ENCODE data around the gene MTA3.
"Not testable (repeated sequence)": the region's sequence is repeated elsewhere in the genome, so short reads cannot be mapped to it uniquely, and the experiment has no call there.

The MTA3 gene

DNA sequence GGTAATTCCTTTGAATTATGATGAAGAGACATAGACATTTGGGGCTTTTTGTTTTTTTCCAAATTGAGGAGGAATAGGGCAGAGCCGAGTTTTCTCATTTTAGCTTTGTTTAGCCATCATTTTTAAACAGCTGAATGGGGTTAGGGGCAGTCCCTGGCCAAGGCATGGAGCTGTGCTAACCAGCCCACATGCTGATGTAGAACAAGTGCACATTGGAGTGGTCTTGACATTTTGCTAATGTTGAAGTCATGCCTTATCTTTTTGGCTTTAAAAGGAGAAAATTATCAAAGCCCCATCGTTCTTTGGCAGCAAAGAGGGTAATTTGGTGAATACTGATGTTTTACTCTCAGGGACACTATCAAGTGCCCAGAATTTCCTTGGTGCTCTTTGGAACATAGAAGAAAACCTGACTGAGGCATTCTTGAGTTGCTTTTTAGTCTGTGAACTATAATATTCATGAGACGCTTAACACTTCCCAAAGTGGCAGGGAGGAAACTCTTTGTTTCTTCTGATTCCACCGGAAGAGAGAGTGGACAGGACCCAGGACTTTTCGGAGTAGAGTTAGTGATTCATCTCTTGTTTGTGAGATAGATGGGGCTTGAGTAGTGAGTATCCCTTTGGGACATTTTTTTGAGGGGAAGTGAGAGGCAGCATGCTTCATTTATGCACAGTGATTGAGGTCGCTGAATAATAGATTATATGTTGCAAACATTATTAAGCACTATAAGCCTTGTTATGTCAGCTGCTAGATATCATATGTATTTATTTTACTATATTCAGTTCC is 45.0 kb downstream of the MTA3 start:
- no peak for DNase-seq
- no peak for TF ChIP-seq GATA1 (IDR thresholded peaks at IDR 0.05; ENCODE audit: low read depth, low read length)
- TF ChIP-seq POLR2A (IDR thresholded peaks at IDR 0.05; ENCODE audit: low read length): no peak

DNA sequence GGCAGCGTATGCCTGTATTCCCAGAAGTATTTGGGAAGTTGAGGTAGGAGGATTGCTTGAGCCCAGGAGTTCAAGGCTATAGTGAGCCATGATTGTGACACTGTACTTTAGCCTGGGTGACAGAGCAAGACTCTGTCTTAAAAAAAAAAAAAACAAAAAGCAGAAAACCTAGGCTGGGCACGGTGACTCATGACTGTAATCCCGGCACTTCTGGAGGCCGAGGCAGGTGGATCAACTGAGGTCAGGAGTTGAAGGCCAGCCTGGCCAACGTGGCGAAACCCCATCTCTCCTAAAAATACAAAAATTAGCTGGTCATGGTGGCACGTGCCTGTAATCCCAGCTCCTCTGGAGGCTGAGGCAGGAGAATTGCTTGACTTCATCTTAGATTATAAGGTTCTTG is 46.4 kb downstream of the MTA3 start:
- DNase-seq: no peak
- no peak for TF ChIP-seq POLR2A (IDR thresholded peaks at IDR 0.05; ENCODE audit: low read length)
- TF ChIP-seq GATA1 (IDR thresholded peaks at IDR 0.05; ENCODE audit: low read depth, low read length): no peak

DNA sequence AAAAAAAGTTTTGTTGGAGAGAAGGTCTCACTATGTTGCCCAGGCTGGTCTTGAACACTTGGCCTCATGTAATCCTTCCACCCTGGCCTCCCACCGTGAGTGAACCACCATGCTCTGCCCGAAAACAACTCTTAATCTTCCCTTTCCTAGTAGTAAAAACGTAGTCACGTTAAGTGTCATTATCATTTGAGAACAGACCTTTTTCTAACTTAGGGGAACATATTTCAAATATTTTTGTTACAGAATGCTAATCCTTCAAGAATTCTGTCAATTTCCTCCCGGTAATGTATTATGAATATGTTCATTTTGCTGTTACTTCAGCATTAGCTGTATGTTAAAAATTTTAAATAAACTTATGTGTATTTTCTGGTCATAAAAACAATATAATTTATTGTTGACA is 49.7 kb downstream of the MTA3 start:
- no peak for DNase-seq
- TF ChIP-seq GATA1 (IDR thresholded peaks at IDR 0.05; ENCODE audit: low read depth, low read length): no peak
- no peak for TF ChIP-seq POLR2A (IDR thresholded peaks at IDR 0.05; ENCODE audit: low read length)

DNA sequence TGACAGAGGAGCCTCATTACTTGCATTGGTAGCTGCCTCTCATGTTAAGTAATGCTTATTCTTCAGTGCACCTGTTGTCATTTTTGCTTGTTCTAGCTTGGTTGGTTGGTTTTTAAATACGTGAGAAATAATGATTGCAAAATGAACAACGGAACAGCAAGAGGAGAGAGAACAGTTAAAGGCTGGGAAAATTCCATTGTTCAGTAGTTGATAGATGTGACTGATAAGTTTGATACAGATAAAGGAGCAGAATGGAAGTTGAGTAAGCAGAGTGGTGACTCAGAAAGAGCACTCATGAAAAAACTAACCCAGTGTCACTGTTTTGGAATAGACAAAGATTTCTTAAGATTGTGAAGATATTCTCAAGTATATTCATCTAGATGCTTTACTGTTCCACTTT is 50.5 kb downstream of the MTA3 start:
- TF ChIP-seq GATA1 (IDR thresholded peaks at IDR 0.05; ENCODE audit: low read depth, low read length) (no peak), POLR2A (IDR thresholded peaks at IDR 0.05; ENCODE audit: low read length) (no peak)
- DNase-seq: no peak

DNA sequence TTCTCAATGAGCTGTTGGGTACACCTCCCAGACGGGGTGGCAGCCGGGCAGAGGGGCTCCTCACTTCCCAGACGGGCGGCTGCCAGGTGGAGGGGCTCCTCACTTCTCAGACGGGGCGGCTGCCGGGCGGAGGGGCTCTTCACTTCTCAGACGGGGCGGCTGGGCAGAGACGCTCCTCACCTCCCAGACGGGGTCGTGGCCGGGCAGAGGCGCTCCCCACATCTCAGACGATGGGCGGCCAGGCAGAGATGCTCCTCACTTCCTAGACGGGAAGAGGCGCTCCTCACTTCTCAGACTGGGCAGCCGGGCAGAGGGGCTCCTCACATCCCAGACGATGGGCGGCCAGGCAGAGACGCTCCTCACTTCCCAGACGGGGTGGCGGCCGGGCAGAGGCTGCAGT is 53.2 kb downstream of the MTA3 start:
- DNase-seq: not testable (repeated sequence)

DNA sequence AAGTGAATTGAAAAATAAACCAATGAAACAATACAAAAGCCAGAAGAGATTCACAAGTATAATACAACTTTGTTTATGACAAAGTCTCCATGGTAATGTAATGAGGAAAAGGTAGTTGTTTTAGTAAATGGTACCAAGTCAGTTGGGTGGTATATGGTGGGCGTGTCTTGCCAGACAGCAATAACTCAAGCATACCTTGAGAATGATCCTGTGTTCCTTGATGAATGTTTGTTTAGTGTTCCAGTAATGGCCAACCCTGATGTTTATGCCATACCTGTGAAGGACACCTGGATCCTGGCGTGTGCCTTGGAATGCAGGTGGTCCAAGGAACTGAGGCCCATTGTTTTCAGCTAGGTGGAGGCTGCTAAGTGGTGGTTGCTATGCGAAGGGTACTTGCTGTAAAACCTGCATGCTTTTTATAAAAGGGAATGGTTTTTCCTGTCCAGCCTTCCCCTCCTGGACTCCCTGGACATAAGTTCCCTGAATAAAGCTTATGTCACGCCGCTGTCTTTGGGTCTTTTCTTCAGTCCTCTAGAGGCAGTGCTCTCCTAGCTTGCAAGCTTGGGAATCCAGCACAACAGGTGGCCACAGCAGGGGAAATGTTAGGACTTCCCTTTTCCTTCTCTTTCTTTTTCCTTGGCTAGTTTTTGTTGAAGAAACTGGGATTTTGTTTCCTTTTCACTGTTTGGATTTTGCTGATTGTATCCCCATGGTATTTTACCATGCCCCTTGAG is 54.7 kb downstream of the MTA3 start:
- TF ChIP-seq GATA1 (IDR thresholded peaks at IDR 0.05; ENCODE audit: low read depth, low read length) (no peak), POLR2A (IDR thresholded peaks at IDR 0.05; ENCODE audit: low read length) (no peak)
- DNase-seq: no peak

DNA sequence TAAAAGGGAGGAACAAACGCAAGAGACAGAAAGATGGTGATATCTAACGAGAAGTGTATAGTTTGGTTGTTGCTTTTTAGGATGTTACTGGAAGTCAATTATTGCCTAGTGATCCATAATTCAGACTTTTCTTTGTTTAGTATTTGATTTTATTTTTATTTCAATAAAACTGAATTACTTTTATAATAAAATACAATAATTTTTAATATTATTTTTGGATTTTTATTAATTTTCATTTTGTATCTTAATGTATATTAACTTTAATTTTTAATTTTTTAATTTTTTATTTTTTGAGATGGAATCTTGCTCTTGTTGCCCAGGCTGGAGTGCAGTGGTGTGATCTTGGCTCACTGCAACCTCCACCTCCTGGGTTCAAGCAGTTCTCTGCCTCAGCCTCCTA is 55.6 kb downstream of the MTA3 start:
- no peak for TF ChIP-seq GATA1 (IDR thresholded peaks at IDR 0.05; ENCODE audit: low read depth, low read length)
- no peak for TF ChIP-seq POLR2A (IDR thresholded peaks at IDR 0.05; ENCODE audit: low read length)
- DNase-seq: no peak

DNA sequence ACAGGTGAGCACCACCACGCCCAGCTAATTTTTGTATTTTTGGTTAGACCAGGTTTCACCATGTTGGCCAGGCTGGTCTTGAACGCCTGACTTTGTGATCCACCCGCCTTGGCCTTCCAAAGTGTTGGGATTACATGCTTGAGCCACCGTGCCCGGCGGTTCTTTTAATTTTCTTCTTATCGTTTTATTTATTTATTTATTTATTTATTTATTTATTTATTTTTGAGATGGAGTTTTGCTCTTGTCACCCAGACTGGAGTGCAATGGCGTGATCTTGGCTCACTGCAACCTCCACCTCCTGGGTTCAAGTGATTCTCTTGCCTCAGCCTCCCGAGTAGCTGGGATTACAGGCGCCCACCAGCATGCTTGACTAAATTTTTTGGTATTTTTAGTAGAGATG is 59.6 kb downstream of the MTA3 start:
- DNase-seq: not testable (repeated sequence)

DNA sequence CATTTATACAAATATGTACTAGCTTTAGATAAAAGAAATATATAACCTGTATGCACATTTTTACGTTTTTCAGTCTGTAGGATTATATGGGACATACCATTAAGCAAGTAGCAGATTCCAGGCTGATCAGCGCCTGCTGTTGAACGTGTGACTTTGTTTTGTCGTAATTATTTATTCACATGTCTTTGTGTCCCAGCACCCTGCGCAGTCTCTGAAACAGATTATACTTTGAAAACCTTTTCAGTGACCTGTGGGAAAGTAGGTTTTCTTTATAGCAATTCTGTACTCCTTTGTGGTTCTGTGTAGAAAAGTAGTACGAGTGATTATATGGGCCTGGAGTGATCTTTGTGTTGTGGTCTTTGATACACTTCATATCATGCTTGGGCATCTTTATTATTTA is 68.5 kb downstream of the MTA3 start:
- no peak for DNase-seq
- TF ChIP-seq POLR2A (IDR thresholded peaks at IDR 0.05; ENCODE audit: low read length): no peak
- TF ChIP-seq GATA1 (IDR thresholded peaks at IDR 0.05; ENCODE audit: low read depth, low read length): no peak

DNA sequence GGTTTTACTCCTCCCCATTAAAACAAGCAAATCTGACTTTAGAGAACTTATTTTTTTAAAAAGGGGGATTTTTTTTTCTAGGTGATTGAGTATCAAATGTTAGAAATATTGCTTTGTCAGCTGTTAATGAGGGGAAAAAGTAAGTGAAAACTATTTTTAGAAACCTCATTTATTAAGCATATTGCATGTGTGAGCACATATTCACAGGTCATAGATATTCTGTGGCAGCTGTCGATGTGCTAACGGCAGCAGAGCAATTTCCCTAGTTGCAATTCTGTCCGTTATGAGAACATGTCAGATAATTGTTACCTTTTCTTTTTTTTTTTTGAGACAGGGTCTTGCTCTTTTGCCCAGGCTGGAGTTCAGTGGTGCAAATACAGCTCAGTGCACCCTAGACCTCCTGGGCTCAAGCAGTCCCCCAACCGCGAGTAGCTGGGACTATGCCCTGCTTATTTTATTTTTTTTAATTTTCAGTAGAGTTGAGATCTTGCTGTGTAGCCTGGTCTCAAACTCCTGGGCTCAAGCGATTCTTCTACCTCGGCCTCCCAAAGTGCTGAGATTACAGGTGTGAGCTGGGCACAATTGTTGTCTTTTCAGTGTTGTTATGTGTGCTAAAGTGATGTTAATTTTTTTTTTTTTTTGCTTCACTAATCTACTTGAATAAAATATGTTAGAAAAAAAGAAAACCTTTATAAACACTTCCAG is 69.8 kb downstream of the MTA3 start:
- no peak for DNase-seq
- TF ChIP-seq GATA1 (IDR thresholded peaks at IDR 0.05; ENCODE audit: low read depth, low read length): no peak
- TF ChIP-seq POLR2A (IDR thresholded peaks at IDR 0.05; ENCODE audit: low read length): no peak

DNA sequence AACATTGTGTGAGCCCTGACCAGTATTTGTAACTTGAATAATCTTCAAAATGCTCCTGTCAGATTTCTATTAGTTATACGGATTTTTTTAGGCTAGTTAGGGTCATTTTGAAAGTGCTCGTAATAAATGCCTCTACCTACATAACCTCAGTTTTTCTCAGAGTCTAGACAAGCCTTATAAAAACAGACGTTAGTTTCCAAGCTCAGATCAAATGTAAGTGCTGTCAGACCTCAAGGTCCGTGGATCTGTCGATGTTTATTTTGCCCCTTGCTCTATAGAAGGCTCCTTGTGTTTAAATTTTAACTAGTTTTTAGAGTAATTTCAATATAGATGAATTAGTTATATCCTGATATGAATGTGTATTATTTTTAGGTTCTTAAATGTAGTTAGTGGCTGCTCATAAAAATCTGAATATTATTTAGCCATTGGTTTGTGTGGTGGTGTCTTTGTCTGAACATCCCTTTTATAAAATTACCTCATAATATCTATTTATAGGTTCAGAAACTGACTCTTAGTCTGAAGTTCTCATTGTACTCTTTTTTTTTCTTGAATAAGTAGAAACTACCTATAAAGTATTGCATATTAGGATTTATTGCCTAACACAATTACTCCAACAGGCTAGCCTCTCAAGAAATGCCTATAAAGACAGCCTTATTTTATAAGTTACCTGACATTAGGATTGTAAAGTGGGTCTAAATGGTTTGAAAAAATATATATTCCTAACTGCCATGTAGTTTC is 71.1 kb downstream of the MTA3 start:
- no peak for DNase-seq
- TF ChIP-seq GATA1 (IDR thresholded peaks at IDR 0.05; ENCODE audit: low read depth, low read length): no peak
- no peak for TF ChIP-seq POLR2A (IDR thresholded peaks at IDR 0.05; ENCODE audit: low read length)

DNA sequence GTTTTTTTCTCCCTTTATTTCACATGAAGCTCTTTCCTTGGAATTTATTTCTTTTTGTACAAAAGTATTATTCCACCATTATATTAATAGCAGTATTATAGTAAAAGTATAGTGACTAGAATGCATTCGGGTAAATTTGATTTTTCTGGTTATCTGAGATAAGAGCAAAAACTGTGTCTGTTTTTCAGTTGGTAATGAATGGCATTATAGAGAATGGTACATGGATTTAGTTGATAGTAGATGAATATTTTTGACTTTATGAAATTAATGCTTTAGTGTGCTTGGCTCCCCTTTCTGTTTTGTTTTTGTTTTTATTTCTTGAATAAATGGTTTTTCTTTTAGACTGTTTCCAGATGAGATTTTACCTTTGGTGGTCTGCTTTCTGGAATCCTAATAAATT is 71.8 kb downstream of the MTA3 start:
- DNase-seq: no peak
- TF ChIP-seq POLR2A (IDR thresholded peaks at IDR 0.05; ENCODE audit: low read length) (no peak), GATA1 (IDR thresholded peaks at IDR 0.05; ENCODE audit: low read depth, low read length) (no peak)

DNA sequence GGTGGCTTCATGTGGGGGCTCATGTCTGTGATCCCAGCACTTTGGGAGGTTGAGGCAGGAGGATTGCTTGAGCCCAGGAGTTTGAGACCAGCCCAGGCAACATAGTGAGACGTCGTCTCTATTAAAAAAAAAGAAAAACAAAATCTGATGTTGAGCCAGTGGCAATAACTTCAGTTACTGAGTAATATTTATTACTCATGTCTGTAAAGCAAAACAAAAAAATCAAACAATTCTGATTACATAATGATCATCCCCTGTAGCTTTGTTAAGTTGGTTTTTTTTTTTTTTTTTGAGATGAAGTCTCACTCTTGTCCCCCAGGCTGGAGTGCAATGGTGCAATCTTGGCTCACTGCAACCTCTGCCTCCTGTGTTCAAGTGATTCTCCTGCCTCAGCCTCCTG is 73.9 kb downstream of the MTA3 start:
- DNase-seq: not testable (repeated sequence)

DNA sequence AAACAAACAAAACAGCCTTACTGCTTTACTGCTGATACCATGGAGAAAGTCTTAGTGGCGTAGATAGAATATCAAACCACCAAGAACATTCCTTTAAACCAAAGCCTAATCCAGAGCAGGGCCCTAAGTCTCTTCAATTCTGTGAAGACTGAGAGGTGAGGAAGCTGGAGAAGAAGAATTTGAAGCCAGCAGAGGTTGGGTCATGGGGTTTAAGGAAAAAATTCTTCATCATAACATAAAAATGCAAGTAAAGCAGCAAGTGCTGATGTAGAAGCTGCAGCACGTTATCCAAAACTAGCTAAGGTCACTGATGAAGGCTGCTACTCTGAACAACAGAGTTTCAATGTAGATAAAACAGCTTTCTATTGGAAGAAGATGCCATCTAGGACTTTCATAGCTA is 77.1 kb downstream of the MTA3 start:
- TF ChIP-seq GATA1 (IDR thresholded peaks at IDR 0.05; ENCODE audit: low read depth, low read length) (no peak), POLR2A (IDR thresholded peaks at IDR 0.05; ENCODE audit: low read length) (no peak)
- no peak for DNase-seq

All from erythroblast (primary cell).